Keratinocyte (primary cell): ENCODE data around the gene CD276.

Experiments
- EZH2 ChIP-seq: IDR thresholded peaks from one replicate; pipeline ENCODE4 v1.6.1; 2012; ENCODE audit warnings: inconsistent platforms, mild to moderate bottlenecking, low read length, moderate library complexity
- TF ChIP-seq, protein P1 (sequence below), 3 experiments: IDR thresholded peaks in 1 of 3; conservative IDR thresholded peaks in 1 of 3; optimal IDR thresholded peaks in 1 of 3; 2 replicates in 2 of 3; 3 replicates in 1 of 3; pipeline versions ENCODE3 to v1.5.1; 2011; ENCODE audit warnings: low read length in 3 of 3, mild to moderate bottlenecking in 3 of 3, moderate library complexity in 2 of 3, control low read depth in 1 of 3, inconsistent platforms in 1 of 3; ENCODE audit not compliant: insufficient read depth in 2 of 3; ENCODE audit errors: extremely low read depth in 1 of 3

DNA sequence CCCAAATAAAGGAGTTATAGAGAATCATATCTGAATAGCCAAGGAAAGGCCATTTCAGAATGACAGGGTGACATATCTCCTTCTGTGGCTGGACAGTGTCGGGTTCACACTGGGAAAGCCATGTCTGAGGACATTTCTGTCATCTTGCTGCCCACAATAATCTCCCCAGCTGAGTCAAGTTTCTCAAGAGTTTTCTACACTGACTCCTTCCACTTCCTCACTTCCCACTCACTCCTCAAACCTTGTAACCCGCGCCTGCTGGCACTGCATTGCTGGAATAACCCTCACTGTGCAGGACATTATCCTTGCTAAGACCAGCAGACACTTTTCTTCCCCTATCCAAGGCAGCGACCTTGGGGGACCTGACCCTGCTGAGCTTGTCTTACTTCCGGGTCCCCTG is 74.3 kb downstream of the CD276 start:
- TF ChIP-seq, protein P1, sequence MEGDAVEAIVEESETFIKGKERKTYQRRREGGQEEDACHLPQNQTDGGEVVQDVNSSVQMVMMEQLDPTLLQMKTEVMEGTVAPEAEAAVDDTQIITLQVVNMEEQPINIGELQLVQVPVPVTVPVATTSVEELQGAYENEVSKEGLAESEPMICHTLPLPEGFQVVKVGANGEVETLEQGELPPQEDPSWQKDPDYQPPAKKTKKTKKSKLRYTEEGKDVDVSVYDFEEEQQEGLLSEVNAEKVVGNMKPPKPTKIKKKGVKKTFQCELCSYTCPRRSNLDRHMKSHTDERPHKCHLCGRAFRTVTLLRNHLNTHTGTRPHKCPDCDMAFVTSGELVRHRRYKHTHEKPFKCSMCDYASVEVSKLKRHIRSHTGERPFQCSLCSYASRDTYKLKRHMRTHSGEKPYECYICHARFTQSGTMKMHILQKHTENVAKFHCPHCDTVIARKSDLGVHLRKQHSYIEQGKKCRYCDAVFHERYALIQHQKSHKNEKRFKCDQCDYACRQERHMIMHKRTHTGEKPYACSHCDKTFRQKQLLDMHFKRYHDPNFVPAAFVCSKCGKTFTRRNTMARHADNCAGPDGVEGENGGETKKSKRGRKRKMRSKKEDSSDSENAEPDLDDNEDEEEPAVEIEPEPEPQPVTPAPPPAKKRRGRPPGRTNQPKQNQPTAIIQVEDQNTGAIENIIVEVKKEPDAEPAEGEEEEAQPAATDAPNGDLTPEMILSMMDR (optimal IDR thresholded peaks at IDR 0.05 in 1 of 3, IDR thresholded peaks at IDR 0.05 in 1 of 3, conservative IDR thresholded peaks at IDR 0.05 in 1 of 3; ENCODE audit: extremely low read depth in 1 of 3, insufficient read depth in 2 of 3, low read length in 3 of 3): no peak
- no peak for TF ChIP-seq EZH2
